HCT116 (cell line): Measurements from ENCODE around the gene ANKRD26.

ENCODE experiments used
- RAD21 ChIP-seq: IDR thresholded peaks from 2 replicates; pipeline ENCODE4 v1.6.1; 2012; ENCODE audit warnings: low read depth, mild to moderate bottlenecking
- YY1 ChIP-seq: IDR thresholded peaks from 2 replicates; pipeline ENCODE4 v1.6.1; 2011; ENCODE audit warnings: low read length, low read depth, moderate library complexity, mild to moderate bottlenecking; ENCODE audit not compliant: insufficient replicate concordance; ENCODE audit errors: extremely low read depth
- TF ChIP-seq, protein P1 (sequence below), 3 experiments: fragments of 200-600 bp in 1 of 3; sonication (generic) in 1 of 3; IDR thresholded peaks in 2 of 3; conservative IDR thresholded peaks in 1 of 3; 2 replicates each; pipeline ENCODE4 v1.5.1; 2012 to 2017; ENCODE audit warnings: low read depth in 2 of 3, low read length in 2 of 3, antibody characterized with exemption in 1 of 3, borderline replicate concordance in 1 of 3, control low read depth in 1 of 3, mild to moderate bottlenecking in 1 of 3, mixed read lengths in 1 of 3, mixed run types in 1 of 3, moderate library complexity in 1 of 3; ENCODE audit not compliant: insufficient read depth in 1 of 3

GRCh38 chr10:26970667-26971066, 129.6 kb downstream of the ANKRD26 start:
- TF ChIP-seq, protein P1, sequence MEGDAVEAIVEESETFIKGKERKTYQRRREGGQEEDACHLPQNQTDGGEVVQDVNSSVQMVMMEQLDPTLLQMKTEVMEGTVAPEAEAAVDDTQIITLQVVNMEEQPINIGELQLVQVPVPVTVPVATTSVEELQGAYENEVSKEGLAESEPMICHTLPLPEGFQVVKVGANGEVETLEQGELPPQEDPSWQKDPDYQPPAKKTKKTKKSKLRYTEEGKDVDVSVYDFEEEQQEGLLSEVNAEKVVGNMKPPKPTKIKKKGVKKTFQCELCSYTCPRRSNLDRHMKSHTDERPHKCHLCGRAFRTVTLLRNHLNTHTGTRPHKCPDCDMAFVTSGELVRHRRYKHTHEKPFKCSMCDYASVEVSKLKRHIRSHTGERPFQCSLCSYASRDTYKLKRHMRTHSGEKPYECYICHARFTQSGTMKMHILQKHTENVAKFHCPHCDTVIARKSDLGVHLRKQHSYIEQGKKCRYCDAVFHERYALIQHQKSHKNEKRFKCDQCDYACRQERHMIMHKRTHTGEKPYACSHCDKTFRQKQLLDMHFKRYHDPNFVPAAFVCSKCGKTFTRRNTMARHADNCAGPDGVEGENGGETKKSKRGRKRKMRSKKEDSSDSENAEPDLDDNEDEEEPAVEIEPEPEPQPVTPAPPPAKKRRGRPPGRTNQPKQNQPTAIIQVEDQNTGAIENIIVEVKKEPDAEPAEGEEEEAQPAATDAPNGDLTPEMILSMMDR (IDR thresholded peaks at IDR 0.05 in 2 of 3, conservative IDR thresholded peaks at IDR 0.05 in 1 of 3; ENCODE audit: borderline replicate concordance in 1 of 3, insufficient read depth in 1 of 3, low read depth in 2 of 3, low read length in 2 of 3): no peak
- TF ChIP-seq RAD21: no peak
- TF ChIP-seq YY1: no peak
